C4-2B (cell line): ENCODE data around the gene AKAP11.

Experiments used
- ZFX ChIP-seq: fragments of 450-650 bp; IDR thresholded peaks from 2 replicates; pipeline ENCODE4 v1.6.1; 2017
- TF ChIP-seq, protein P1 (sequence below): fragments of 450-650 bp; conservative IDR thresholded peaks from 2 replicates; pipeline ENCODE4 v1.5.1; 2017; ENCODE audit warnings: mild to moderate bottlenecking

DNA sequence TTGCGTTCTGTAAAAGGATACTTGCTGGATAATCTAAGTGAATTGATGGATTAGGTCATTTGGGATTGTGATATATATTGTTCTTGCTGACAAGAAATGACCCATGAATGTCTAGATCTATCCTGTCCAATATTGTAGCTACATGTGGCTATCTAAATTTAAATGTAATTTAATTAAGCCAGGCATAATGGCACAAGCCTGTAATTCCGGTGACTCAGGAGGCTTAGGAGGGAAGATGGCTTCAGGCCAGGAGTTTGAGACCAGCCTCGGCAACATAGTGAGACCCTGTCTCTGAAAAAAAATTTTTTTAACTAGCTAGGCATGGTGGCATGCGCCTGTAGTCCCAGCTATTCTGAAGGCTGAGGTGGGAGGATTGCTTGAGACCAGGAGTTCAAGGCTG lies 39.3 kb upstream of the AKAP11 start:
- TF ChIP-seq, protein P1, sequence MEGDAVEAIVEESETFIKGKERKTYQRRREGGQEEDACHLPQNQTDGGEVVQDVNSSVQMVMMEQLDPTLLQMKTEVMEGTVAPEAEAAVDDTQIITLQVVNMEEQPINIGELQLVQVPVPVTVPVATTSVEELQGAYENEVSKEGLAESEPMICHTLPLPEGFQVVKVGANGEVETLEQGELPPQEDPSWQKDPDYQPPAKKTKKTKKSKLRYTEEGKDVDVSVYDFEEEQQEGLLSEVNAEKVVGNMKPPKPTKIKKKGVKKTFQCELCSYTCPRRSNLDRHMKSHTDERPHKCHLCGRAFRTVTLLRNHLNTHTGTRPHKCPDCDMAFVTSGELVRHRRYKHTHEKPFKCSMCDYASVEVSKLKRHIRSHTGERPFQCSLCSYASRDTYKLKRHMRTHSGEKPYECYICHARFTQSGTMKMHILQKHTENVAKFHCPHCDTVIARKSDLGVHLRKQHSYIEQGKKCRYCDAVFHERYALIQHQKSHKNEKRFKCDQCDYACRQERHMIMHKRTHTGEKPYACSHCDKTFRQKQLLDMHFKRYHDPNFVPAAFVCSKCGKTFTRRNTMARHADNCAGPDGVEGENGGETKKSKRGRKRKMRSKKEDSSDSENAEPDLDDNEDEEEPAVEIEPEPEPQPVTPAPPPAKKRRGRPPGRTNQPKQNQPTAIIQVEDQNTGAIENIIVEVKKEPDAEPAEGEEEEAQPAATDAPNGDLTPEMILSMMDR, result no peak
- no peak for TF ChIP-seq ZFX
